ENCODE measurements around the gene DSTYK.
A peak's percentile ranks its signal among the peaks of the same experiment; 100 is the strongest.

Gene DSTYK

GRCh38 chr1:205227584-205228013, 16.1 kb upstream of the DSTYK start, which contains the start of gene TMCC2:
Gene TMCC2, plus strand, starts transcription at chr1:205227946. Its CDS starts 619 bp downstream, at chr1:205228565.
- no peak for TF ChIP-seq Cebpa-rat (IDR thresholded peaks at IDR 0.05)
- H3K27me3 ChIP-seq: peaks cover 43 to 64% (median 59%) of the 10 kb centered on the region in 11 experiments
- peak within 1 kb of the TSS; percentile 89 to 99 (median 96) for H3K4me2 ChIP-seq
- no peaks in the 10 kb centered on the region for H3K9me3 ChIP-seq (replicated peaks in 1 of 11)
- peaks cover 28 to 40% (median 31%) of the 10 kb centered on the region in 10 experiments for H3K4me1 ChIP-seq
- no peak within 1 kb of the TSS for H3K27ac ChIP-seq
- peaks cover 0 to 6% (median 0%) of the 10 kb centered on the region in 11 experiments; a peak in 6 of 22 replicates for H4K20me1 ChIP-seq
- H3K4me3 ChIP-seq: peak within 1 kb of the TSS; percentile 64 to 80 (median 72)
- no peaks in the 10 kb centered on the region for H3K36me3 ChIP-seq
- H3K9ac ChIP-seq: peak within 1 kb of the TSS; percentile 16 to 73 (median 65)

DNA sequence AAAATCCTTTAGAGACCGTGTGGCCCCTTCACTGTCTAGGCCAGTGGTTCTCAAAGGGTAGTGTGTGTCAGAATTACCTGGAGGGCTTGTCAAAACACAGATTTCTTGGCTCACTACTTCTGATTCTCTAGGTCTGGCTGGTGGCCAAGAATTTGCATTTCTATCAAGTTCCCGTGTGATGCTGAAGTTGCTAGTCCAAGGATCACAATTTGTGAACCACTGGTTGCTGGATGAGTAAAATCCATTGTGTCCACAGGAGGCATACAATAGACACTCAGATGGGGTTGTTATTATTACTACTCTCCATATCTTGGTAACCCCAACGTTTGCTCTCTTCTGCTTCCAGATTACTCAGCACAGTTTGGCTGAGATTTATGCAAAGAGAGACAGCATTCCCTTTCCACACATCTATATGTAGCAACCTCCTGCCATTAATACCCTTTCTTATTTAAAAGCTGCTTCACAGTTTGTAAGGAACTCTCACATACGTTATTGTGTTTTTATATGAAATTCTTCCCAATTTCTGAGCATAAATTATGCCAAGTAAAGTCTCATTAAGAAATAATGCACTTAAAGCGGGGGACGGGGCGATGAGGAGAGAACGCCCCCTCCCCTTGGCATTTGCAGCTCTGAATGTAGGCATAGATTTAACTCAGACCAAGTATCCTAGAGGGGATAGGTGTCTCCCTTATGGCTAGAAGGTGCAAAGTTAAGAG, 15.5 kb upstream of the DSTYK start:
- Histone ChIP-seq H3K4me1 (peaks cover 28 to 40% (median 31%) of the 10 kb centered on the region in 10 experiments), H4K20me1 (peaks cover 0 to 6% (median 0%) of the 10 kb centered on the region in 11 experiments; a peak in 6 of 22 replicates), H3K4me3 (peak overlapping the region; percentile 64 to 80 (median 72)), H3K36me3 (no peaks in the 10 kb centered on the region), H3K4me2 (peak overlapping the region; percentile 89 to 99 (median 96)), H3K27ac (no peak overlapping the region), H3K9ac (peak overlapping the region in 10 of 11 experiments; percentile 51 to 73 (median 66); a peak in 19 of 22 replicates), H3K27me3 (peaks cover 43 to 64% (median 58%) of the 10 kb centered on the region in 11 experiments), H3K9me3 (replicated peaks in 1 of 11) (no peaks in the 10 kb centered on the region)
- TF ChIP-seq Cebpa-rat (IDR thresholded peaks at IDR 0.05): no peak

DNA sequence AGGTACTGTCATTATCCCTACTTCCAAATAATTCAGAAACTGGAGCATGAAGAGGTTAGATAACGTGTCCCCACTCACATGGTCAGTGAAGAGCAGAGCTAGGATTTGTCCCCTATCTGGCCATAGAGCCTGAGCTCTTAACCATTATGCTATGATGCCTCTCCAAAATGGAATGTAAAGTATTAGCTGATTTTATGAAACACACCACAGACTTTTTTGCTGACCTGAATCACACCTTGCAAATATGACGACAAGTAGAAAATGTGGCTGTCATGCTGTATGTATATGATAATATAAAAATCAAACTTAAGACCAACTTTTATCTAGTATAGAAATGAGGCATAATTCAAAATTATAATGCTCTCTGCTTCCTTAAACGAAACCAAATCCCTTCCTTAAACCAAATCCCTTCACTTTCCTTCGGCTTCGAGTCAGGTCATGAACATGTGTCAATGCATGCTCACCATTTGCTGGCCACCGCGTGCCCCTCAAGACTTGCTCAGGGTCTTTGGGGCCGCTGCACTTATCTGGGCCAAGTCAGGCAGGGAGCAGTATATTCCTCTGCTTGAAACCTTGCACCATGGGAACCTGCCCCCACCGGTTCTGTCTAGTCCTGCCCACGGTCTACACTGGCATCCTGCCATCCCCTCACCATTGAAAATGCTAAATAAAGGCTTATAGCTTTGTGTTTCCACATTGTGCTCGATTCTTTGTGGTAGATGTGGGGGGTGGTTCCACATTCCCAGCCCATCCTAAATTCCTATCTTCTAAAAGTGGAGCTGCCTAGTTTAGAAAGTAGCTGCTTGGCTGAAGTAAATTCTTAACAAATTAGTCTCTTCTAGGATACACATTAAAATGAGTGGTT, 14.6 kb upstream of the DSTYK start:
- peaks cover 28 to 38% (median 31%) of the 10 kb centered on the region in 10 experiments for H3K4me1 ChIP-seq
- H3K27me3 ChIP-seq: peaks cover 43 to 59% (median 55%) of the 10 kb centered on the region in 11 experiments
- no peak for TF ChIP-seq Cebpa-rat (IDR thresholded peaks at IDR 0.05)
- H3K9ac ChIP-seq: no peak overlapping the region
- no peaks in the 10 kb centered on the region for H3K9me3 ChIP-seq (replicated peaks in 1 of 11)
- no peak overlapping the region for H3K4me2 ChIP-seq
- H3K4me3 ChIP-seq: no peak overlapping the region
- no peaks in the 10 kb centered on the region for H3K36me3 ChIP-seq
- peaks cover 0 to 6% (median 0%) of the 10 kb centered on the region in 11 experiments; a peak in 6 of 22 replicates for H4K20me1 ChIP-seq
- no peak overlapping the region for H3K27ac ChIP-seq

GRCh38 chr1:205224736-205225135, 13.2 kb upstream of the DSTYK start:
- Histone ChIP-seq H3K27ac (no peak overlapping the region), H3K36me3 (no peaks in the 10 kb centered on the region), H4K20me1 (peaks cover 0 to 6% (median 0%) of the 10 kb centered on the region in 11 experiments; a peak in 6 of 22 replicates), H3K27me3 (peaks cover 35 to 50% (median 45%) of the 10 kb centered on the region in 11 experiments), H3K4me2 (no peak overlapping the region), H3K9me3 (replicated peaks in 1 of 11) (no peaks in the 10 kb centered on the region), H3K4me1 (peaks cover 19 to 34% (median 22%) of the 10 kb centered on the region in 10 experiments), H3K4me3 (no peak overlapping the region), H3K9ac (no peak overlapping the region)
- TF ChIP-seq Cebpa-rat (IDR thresholded peaks at IDR 0.05): no peak

- no peak for TF ChIP-seq Cebpa-rat (IDR thresholded peaks at IDR 0.05)
- no peaks in the 10 kb centered on the region for H4K20me1 ChIP-seq
- no peak overlapping the region for H3K27ac ChIP-seq
Observed at GRCh38 chr1:205220421-205220820, 8.9 kb upstream of the DSTYK start.

DNA sequence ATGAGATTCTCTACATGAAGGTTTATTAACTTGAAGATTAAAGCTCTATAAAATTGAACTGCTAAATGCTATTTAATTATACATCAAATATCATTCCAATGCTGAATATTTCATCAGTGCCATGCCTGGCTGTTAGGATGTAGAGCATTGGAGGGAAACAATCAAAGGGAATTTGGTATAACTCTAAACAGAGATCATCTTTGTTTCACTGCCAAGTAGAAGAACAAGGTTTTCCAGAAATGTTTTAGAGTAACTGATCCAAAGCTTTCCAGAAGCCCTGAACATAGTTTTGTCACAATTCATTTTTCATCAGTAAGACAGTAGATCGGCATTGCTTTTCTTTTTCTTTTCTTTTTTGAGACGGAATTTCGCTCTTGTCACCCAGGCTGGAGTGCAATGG, 5.9 kb upstream of the DSTYK start:
- no peaks in the 10 kb centered on the region for H3K9me3 ChIP-seq (replicated peaks in 1 of 11)
- peaks cover 2 to 27% (median 20%) of the 10 kb centered on the region in 10 experiments; a peak in 18 of 20 replicates for H3K4me1 ChIP-seq
- no peak overlapping the region for H3K27ac ChIP-seq
- H3K4me3 ChIP-seq: no peak overlapping the region
- H3K4me2 ChIP-seq: no peak overlapping the region
- H3K36me3 ChIP-seq: no peaks in the 10 kb centered on the region
- H3K27me3 ChIP-seq: no peaks in the 10 kb centered on the region; a peak in 1 of 22 replicates
- TF ChIP-seq Cebpa-rat (IDR thresholded peaks at IDR 0.05): no peak
- no peak overlapping the region for H3K9ac ChIP-seq
- H4K20me1 ChIP-seq: no peaks in the 10 kb centered on the region

More at GRCh38 chr1:205220421-205220820, 8.9 kb upstream of the DSTYK start:
- Histone ChIP-seq H3K9ac (no peak overlapping the region), H3K4me3 (no peak overlapping the region), H3K4me1 (peaks cover 0 to 7% (median under 1%) of the 10 kb centered on the region in 10 experiments; a peak in 12 of 20 replicates), H3K27me3 (peaks cover 0 to 6% (median 2%) of the 10 kb centered on the region in 11 experiments; a peak in 9 of 22 replicates), H3K4me2 (0 out of 22 replicates have a peak overlapping the region, but pooled peaks of 1 of the 11 experiments have one; percentile 3), H3K36me3 (no peaks in the 10 kb centered on the region), H3K9me3 (replicated peaks in 1 of 11) (no peaks in the 10 kb centered on the region)

DNA sequence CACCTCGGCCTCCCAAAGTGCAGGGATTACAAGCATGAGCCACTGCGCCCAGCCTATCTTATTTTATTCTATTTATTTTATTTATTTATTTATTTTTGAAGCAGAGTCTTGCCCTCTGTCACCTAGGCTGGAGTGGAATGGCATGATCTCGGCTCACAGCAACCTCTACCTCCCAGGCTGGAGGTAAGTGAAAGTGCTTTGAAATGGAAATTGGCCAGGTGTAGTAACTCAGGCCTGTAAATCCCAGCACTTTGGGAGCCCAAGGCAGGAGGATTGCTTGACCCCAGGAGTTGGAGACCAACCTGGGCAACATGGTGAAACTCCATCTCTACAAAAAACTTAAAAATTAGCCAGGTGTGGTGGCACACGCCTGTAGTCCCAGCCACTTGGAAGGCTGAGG, 5.1 kb upstream of the DSTYK start:
- Histone ChIP-seq H3K27me3 (no peaks in the 10 kb centered on the region), H4K20me1 (no peaks in the 10 kb centered on the region), H3K27ac (no peak overlapping the region), H3K9ac (no peak overlapping the region), H3K4me1 (peaks cover 10 to 33% (median 28%) of the 10 kb centered on the region in 10 experiments), H3K36me3 (no peaks in the 10 kb centered on the region), H3K9me3 (replicated peaks in 1 of 11) (no peaks in the 10 kb centered on the region), H3K4me3 (no peak overlapping the region), H3K4me2 (no peak overlapping the region)
- TF ChIP-seq Cebpa-rat (IDR thresholded peaks at IDR 0.05): no peak

DNA sequence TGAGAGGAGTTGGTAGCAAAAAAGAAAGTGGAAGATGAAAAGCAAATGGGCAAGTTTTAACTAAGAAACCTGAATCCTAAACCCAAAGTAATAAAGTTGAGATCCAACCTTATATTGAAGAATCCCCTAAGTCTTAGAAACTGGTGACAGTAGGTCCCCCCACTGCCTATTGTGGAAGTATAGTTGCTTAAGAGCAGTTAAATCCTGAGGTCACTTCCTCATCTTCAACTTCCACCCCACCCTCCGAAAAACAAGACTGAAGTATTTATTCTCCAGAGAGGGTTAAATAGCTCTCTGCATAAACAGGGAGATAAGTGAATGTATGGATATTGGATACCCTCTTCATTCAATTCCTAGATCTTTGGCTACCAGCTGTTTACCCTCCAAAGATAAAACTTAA, 3.3 kb upstream of the DSTYK start:
- peaks cover 0 to 11% (median 6%) of the 10 kb centered on the region in 11 experiments; a peak in 8 of 22 replicates for H4K20me1 ChIP-seq
- H3K4me2 ChIP-seq: peak overlapping the region; percentile 0 to 66 (median 37); a peak in 20 of 22 replicates
- no peaks in the 10 kb centered on the region for H3K36me3 ChIP-seq
- H3K27me3 ChIP-seq: no peaks in the 10 kb centered on the region
- H3K4me3 ChIP-seq: no peak overlapping the region
- no peak for TF ChIP-seq Cebpa-rat (IDR thresholded peaks at IDR 0.05)
- H3K9ac ChIP-seq: no peak overlapping the region
- H3K4me1 ChIP-seq: peaks cover 17 to 39% (median 37%) of the 10 kb centered on the region in 10 experiments
- no peaks in the 10 kb centered on the region for H3K9me3 ChIP-seq (replicated peaks in 1 of 11)
- peak overlapping the region in 5 of 11 experiments; percentile 9 to 41 (median 27); a peak in 6 of 22 replicates for H3K27ac ChIP-seq

Measured in BLaER1 treated with 17β-estradiol and CSF1 and Interleukin-3, amounts not matched to agents 10 nM and 100 nM (cell line).